Mammary epithelial cell (primary cell): ENCODE measurements around the gene RAB23.

Experiments
- CTCF ChIP-seq, 2 donors: IDR thresholded peaks in 1 of 2; conservative IDR thresholded peaks in 1 of 2; 2 replicates each; pipeline ENCODE4 v1.5.1; 2011 to 2012; ENCODE audit warnings: inconsistent platforms in 2 of 2, low read length in 2 of 2, mild to moderate bottlenecking in 2 of 2, control low read depth in 1 of 2, low read depth in 1 of 2; ENCODE audit not compliant: insufficient read depth in 1 of 2; ENCODE audit errors: extremely low read depth in 1 of 2
- EZH2 ChIP-seq: IDR thresholded peaks from 2 replicates; pipeline ENCODE4 v1.6.1; 2012; ENCODE audit warnings: low read length, inconsistent platforms, borderline replicate concordance

GRCh38 chr6:57159127-57159526 is 63.0 kb downstream of the RAB23 start:
- TF ChIP-seq CTCF (conservative IDR thresholded peaks at IDR 0.05 in 1 of 2, IDR thresholded peaks at IDR 0.05 in 1 of 2; ENCODE audit: extremely low read depth in 1 of 2, insufficient read depth in 1 of 2, low read depth in 1 of 2, low read length in 2 of 2): no peak
- no peak for TF ChIP-seq EZH2
